Measurements from ENCODE around the gene BAIAP3. TPM values are rescaled to one million over a fixed set of nuclear protein-coding genes. Genes with fewer than 3 reads are reported as not detected.

BAIAP3 gene
- total and polyA plus RNA-seq, 2 experiments from 2014 or later: 5.2 to 13.0 TPM

- TF ChIP-seq, protein P1, sequence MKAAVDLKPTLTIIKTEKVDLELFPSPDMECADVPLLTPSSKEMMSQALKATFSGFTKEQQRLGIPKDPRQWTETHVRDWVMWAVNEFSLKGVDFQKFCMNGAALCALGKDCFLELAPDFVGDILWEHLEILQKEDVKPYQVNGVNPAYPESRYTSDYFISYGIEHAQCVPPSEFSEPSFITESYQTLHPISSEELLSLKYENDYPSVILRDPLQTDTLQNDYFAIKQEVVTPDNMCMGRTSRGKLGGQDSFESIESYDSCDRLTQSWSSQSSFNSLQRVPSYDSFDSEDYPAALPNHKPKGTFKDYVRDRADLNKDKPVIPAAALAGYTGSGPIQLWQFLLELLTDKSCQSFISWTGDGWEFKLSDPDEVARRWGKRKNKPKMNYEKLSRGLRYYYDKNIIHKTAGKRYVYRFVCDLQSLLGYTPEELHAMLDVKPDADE (IDR thresholded peaks at IDR 0.05): no peak
- TF ChIP-seq CREB1 (CRISPR knock-in tag; IDR thresholded peaks at IDR 0.05; ENCODE audit: low read depth): no peak
- no peak for TF ChIP-seq JUNB (IDR thresholded peaks at IDR 0.05; ENCODE audit: unreplicated experiment)
- TF ChIP-seq EZH2 (IDR thresholded peaks at IDR 0.05; ENCODE audit: low read depth, unreplicated experiment): no peak
- no peak for TF ChIP-seq EZH2phosphoT487 (IDR thresholded peaks at IDR 0.05; ENCODE audit: unreplicated experiment)
- TF ChIP-seq ZNF331 (CRISPR knock-in tag; IDR thresholded peaks at IDR 0.05; ENCODE audit: low read depth): no peak
- TF ChIP-seq, protein P2, sequence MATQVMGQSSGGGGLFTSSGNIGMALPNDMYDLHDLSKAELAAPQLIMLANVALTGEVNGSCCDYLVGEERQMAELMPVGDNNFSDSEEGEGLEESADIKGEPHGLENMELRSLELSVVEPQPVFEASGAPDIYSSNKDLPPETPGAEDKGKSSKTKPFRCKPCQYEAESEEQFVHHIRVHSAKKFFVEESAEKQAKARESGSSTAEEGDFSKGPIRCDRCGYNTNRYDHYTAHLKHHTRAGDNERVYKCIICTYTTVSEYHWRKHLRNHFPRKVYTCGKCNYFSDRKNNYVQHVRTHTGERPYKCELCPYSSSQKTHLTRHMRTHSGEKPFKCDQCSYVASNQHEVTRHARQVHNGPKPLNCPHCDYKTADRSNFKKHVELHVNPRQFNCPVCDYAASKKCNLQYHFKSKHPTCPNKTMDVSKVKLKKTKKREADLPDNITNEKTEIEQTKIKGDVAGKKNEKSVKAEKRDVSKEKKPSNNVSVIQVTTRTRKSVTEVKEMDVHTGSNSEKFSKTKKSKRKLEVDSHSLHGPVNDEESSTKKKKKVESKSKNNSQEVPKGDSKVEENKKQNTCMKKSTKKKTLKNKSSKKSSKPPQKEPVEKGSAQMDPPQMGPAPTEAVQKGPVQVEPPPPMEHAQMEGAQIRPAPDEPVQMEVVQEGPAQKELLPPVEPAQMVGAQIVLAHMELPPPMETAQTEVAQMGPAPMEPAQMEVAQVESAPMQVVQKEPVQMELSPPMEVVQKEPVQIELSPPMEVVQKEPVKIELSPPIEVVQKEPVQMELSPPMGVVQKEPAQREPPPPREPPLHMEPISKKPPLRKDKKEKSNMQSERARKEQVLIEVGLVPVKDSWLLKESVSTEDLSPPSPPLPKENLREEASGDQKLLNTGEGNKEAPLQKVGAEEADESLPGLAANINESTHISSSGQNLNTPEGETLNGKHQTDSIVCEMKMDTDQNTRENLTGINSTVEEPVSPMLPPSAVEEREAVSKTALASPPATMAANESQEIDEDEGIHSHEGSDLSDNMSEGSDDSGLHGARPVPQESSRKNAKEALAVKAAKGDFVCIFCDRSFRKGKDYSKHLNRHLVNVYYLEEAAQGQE (IDR thresholded peaks at IDR 0.05; ENCODE audit: unreplicated experiment): no peak
- TF ChIP-seq CTCF (conservative IDR thresholded peaks at IDR 0.05; ENCODE audit: low read depth in 2 of 2): no peak
- no peak for TF ChIP-seq POLR2AphosphoS5 (IDR thresholded peaks at IDR 0.05; ENCODE audit: low read depth)
These were observed 8.3 kb downstream of the BAIAP3 start (continued) for GRCh38 chr16:1341495-1342420.

Data from GM23338 (cell line).